HG03521 (cell line): ENCODE results near the gene KLHL33.
A peak's percentile ranks its signal among the peaks of the same experiment; 100 is the strongest.
"Not testable (repeated sequence)": the region's sequence is repeated elsewhere in the genome, so short reads cannot be mapped to it uniquely, and the experiment has no call there.

Source experiments
- ATAC-seq: cut with Tn5 transposase; IDR thresholded peaks from one replicate; pipeline ENCODE4 v1.9.1; 2021; ENCODE audit warnings: mild to moderate bottlenecking, moderate library complexity; ENCODE audit not compliant: unreplicated experiment

The KLHL33 gene

GRCh38 chr14:20454516-20455354, 18.8 kb upstream of the KLHL33 start, which contains the start of the genes APEX1 and OSGEP:
APEX1 (plus strand) TSS chr14:20455226; CDS start chr14:20455646, 420 bp downstream.
OSGEP (minus strand) TSS chr14:20454812; CDS start chr14:20454683, 129 bp downstream.
- peak; percentile 79 for ATAC-seq

- not testable (repeated sequence) for ATAC-seq
Observed at GRCh38 chr14:20452831-20453230, 16.9 kb upstream of the KLHL33 start.

- ATAC-seq, result no peak
Observed at GRCh38 chr14:20446889-20447288, 10.9 kb upstream of the KLHL33 start.

GRCh38 chr14:20443650-20444049, 7.7 kb upstream of the KLHL33 start:
- ATAC-seq, result not testable (repeated sequence)

GRCh38 chr14:20441461-20441860, 5.5 kb upstream of the KLHL33 start:
- no peak for ATAC-seq

GRCh38 chr14:20440882-20441281, 4.9 kb upstream of the KLHL33 start:
- no peak for ATAC-seq

GRCh38 chr14:20440465-20440864, 4.5 kb upstream of the KLHL33 start:
- no peak for ATAC-seq

- ATAC-seq, result no peak
Observed at GRCh38 chr14:20438664-20439063, 2.7 kb upstream of the KLHL33 start.

- no peak for ATAC-seq
Observed at GRCh38 chr14:20436363-20436755, 393 bp upstream of the KLHL33 start.

GRCh38 chr14:20434701-20435581, 1.0 kb downstream of the KLHL33 start:
- no peak for ATAC-seq

GRCh38 chr14:20429801-20430669, 5.9 kb downstream of the KLHL33 start:
- ATAC-seq, result no peak

GRCh38 chr14:20428802-20429201, 7.2 kb downstream of the KLHL33 start:
- no peak for ATAC-seq

- ATAC-seq, result peak; percentile 16
Observed at GRCh38 chr14:20428010-20428365, 8.0 kb downstream of the KLHL33 start.

GRCh38 chr14:20427231-20428009, 8.5 kb downstream of the KLHL33 start:
- ATAC-seq, result peak; percentile 55

- ATAC-seq, result no peak
Observed at GRCh38 chr14:20424851-20425250, 11.1 kb downstream of the KLHL33 start.

- no peak for ATAC-seq
Observed at GRCh38 chr14:20422886-20423285, 13.1 kb downstream of the KLHL33 start.

GRCh38 chr14:20421267-20421666, 14.7 kb downstream of the KLHL33 start:
- ATAC-seq, result no peak

GRCh38 chr14:20419419-20419818, 16.5 kb downstream of the KLHL33 start:
- no peak for ATAC-seq

GRCh38 chr14:20418501-20418909, 17.5 kb downstream of the KLHL33 start:
- no peak for ATAC-seq
